Endometrial microvascular endothelial cells (primary cell): Measurements from ENCODE around the gene CD200. TPM values are rescaled to one million over a fixed set of nuclear protein-coding genes. Genes with fewer than 3 reads are reported as not detected.
"Not testable (repeated sequence)": the region's sequence is repeated elsewhere in the genome, so short reads cannot be mapped to it uniquely, and the experiment has no call there.

Experiments used
- in situ Hi-C: cut with HindIII; loops from 2 replicates; pipeline ENCODE4 v1.10.0; 2017; ENCODE audit warnings: low sequenced_read_pairs, low pct_unique_long_range_greater_than_20kb; ENCODE audit errors: inconsistent ontology term
- total RNA-seq: library from RNA; depleted of rRNA; stranded (reverse); fragments of >200 nt; gene quantifications from one replicate; pipeline ENCODE4 v1.2.3, GENCODE V29; 2015; ENCODE audit errors: inconsistent ontology term

Gene CD200
- total RNA-seq, 1 donor from 2014 or later: not detected

DNA sequence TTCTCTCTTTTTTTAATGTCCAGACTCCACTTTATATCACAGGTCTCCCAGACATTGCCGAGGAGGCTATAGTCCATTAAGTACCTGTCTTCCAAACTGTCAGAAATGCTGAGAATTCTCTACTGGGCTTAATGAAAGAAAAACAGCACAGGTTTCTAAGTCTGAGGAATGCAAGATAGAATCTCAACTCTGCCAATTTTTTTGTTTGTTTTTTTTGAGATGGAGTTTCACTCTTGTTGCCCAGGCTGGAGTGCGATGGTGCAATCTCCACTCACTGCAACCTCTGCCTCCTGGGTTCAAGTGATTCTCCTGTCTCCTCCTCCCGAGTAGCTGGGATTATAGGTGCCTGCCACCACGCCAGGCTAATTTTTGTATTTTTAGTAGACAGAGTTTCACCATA lies 45.4 kb downstream of the CD200 start:
- in situ Hi-C loops: not testable (repeated sequence)

DNA sequence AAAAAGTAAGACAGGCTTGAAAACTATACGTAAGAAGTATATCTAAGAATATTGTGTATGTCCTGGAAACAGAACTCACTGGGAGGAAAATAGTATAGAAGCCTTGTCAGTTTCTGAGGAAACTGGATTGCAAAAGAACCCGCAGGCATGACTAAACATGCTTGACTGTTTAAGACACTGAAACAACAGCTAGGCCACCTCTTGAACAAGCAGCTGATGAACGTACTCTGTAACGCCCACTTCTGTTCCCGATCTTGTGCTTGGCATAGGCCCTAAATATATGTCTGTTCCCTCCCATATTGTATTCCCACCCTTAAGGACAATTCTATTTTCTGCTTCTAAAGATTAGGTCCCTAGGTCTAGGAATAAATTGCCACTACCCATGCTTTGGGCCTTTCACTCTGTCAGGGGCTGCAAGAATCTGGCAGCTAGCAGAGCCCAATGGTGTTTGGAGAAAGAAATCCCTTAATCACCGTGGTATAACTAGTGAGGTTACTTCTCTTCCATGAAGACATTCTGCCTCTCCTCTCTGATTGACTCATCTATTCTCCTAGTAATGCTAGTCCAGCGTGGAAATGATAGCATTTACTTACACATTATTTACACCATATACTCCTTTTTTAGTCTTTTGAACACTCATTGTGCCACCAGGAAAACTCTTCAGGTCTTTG lies 46.2 kb downstream of the CD200 start:
- in situ Hi-C loops: no loop called here

DNA sequence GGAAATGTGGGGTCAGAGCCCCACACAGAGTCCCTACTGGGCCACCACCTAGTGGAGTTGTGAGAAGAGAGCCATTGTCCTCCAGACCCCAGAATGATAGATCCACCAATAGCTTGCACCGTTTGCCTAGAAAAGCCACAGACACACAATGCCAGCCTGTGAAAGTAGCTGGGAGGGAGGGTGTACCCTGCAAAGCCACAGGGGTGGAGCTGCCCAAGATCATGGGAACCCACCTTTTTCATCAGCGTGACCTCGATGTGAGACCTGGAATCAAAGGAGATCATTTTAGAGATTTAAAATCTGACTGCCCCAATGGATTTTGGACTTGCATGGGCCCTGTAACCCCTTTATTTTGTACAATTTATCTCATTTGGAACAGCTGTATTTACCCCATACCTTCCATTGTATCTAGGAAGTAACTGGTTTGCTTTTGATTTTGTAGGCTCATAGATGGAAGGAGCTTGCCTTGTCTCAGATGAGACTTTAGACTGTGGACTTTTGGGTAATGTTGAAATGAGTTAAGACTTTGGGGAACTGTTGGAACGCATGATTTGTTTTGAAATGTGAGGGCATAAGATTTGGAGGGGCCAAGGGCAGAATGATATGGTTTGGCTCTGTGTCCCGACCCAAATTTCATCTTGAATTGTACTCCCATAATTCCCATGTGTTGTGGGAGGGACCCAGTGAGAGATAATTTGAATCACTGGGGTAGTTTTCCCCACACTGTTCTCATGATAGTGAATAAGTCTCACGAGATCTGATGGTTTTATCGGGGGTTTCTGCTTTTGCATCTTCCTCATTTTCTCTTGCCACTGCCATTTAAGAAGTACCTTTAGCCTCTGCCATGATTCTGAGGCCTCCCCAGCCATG lies 49.0 kb downstream of the CD200 start:
- in situ Hi-C loops: no loop called here

DNA sequence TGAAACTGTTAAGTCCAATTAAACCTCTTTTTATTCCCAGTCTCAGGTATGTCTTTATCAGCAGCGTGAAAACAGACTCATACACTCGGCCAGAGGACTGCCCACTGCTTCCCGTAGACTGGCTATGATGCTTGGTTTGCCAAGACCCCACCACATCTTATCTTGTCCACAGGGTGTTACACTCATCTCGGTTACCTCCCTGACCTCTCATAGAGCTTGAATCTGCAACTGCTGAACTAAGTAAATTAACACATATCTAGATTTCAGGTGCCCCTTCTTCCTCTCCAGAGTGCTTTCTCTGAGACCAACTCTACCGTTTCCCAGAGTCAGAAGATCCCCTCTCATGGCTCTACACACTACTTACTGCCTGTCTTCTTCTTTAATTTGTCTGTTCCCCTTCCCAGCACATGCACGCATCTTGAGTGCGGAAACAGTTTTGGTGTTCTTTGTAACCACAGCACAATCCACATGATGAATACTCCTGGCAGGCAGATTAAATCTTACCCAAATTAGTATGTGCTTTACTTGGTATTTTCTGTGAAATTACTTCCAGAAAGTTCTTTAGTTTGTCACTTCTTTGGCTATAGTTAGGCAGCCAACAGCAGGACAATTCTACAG lies 49.7 kb downstream of the CD200 start:
- in situ Hi-C loops: no loop called here

DNA sequence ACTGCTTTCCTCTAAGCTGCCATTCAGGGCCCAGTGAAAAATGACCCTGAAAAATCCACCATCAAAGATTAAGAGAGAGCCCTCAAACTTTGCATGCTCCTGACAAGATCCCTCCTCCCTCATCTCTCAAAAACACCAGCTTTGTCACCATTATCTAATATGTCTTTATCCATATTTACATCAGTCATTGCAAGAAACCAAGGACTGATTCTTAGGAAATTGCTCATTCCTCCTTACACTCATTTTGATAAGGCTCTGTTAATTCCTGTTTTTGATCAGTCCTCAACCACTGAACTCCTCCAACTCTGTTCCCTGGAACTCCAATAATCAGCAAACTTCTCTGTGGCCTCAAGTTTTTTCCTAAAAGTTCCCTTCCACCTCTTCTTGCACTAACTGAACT lies 51.8 kb downstream of the CD200 start:
- in situ Hi-C loops: no loop called here

DNA sequence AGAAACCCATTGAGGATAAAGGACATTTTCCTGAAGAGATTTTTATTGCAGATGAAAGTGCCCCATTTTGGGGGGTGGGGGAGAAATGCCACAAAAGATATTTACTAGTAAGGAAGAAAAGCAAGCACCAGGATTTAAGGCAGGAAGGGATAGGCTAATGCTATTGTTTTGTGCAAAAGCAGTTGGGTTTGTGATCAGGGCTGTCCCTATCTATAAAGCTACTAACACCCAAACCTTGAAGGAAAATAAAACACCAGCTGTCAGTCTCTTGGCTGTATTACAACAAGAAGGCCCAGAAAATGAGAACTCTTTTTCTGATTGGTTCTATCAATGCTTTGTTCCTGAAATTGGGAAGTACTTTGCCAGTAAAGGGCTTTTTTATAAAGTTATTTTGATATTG lies 56.0 kb downstream of the CD200 start:
- in situ Hi-C loops: no loop called here

DNA sequence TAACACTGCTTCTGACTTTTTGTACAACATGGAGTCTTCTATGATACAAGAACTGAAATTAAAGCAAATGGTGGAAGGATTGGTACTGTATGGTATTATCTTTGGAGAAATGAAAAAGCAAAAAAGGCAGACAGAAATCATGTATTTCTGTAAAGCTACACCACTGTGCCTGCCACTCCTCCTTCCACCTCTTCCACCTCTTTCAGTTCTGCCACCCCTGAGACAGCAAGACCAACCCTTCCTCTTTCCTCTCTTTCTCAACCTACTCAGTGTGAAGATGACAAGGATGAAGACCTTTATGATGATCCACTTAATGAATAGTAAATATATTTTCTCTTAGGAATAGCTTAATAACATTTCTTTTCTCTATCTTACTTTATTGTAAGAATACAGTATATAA lies 57.0 kb downstream of the CD200 start:
- in situ Hi-C loops: no loop called here

DNA sequence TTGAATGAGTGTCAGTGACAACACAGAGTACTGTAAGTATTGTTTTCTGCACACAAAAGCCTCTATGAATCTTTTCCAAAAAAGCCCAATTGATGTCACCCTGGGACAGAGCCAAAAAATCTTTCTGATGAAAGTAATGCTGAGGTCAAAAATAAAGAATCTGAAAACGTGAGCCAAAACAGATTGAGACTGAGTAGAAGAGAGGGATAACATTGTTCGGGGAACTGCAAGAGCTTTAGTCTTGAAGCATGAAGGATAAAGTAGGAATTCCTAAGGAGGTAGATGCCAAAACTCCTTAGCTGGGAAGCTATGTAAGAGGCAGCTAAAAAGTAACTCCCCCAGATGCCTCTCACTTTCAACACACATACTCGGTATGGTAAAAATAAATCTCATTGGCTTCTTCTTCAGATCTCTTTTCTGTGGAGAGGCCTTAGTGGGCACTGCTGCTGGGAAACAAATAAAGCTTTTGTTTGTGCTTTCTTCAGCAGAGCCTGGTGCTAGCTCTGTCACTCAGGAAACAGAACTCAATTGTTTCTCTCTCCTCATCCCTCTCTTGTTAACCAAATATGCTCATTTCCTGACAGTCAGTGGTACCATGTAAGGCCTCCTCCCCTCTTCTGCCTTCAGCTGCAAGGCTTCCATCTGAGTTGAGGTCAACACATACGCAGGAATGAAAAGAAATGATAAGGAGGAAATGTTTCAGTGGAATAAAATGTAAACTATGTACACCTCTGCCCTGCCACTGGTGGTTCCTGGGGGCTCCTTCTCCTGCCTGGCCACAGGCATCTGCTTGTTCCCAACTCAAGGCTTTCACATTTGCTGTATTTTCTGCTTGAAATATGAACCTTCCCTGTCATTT lies 58.1 kb downstream of the CD200 start:
- in situ Hi-C loops: no loop called here

DNA sequence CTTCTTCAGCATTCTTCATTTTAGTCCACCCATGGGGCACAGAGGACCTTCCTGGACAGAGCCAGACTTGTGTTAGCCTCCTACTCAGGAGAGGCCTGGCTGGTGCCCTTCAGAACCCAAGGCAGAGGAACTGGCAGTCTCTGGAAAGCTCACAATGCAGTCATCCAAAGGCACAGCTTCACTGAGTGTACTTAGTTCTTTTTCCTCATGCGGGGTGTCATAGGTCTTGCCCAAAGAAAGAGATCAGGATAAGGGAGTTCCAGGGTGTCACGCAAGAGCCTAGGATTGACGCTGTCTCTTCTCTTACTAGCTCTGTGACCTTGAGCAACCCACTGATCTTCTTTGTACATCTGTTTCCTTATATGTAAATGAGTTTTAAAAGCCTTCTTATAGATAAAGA lies 58.7 kb downstream of the CD200 start:
- in situ Hi-C loops: no loop called here

DNA sequence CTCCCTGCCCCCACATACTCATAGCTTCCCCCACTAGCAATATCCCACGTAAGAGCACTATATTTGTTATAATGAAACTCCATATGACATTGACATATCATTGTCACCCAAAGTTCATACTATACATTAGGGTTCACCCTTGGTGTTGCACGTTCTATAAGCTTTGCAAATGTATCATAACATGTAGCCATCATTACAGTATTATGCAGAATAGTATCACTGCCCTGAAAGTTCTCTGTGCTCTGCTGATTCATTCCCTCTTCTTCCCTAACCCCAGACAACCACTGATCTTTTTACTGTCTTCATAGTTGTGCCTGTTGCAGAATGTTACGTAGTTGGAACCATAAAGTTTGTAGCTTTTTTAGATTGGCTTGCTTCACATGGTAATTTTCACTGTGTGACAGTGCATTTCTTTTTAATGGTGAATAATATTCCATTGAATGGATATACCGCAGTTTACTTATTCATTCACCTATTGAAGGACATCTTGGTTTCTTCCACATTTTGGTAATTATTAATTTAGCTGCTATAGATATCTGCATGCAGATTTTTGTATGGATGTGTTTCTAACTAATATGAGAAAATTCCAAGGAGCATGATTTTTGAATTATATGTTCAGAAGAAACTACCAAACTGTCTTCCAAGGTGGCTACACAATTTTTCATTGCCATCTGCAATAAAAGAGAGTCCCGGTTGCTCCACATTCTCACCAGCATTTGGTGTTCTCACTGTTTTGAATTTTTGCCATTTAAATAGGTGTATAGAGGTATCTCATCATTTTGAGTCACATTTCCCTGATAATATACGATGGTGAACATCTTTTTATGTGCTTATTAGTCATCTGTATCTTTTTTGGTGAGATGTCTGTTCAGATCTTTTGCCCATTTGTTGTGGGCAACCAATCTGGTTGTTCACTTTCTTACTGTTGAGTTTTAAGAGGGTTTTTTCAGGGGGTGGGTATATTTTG lies 59.7 kb downstream of the CD200 start:
- in situ Hi-C loops: no loop called here

DNA sequence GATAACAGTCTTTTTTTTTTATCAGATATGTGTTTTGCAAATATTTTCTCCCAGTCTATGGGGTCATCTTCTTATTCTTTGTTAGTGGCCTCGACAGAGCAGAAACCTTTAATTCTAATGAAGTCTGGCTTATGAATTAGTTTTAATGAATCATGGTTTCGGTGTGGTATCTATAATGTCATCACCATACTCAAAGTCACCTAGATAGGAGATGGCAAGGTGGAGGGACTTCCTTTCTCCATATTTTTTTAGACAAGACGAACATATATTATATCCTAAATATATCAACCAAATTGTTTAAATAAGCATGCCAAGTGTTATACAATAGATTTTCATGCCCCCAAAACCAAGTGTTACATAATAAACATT lies 60.4 kb downstream of the CD200 start:
- in situ Hi-C loops: no loop called here

DNA sequence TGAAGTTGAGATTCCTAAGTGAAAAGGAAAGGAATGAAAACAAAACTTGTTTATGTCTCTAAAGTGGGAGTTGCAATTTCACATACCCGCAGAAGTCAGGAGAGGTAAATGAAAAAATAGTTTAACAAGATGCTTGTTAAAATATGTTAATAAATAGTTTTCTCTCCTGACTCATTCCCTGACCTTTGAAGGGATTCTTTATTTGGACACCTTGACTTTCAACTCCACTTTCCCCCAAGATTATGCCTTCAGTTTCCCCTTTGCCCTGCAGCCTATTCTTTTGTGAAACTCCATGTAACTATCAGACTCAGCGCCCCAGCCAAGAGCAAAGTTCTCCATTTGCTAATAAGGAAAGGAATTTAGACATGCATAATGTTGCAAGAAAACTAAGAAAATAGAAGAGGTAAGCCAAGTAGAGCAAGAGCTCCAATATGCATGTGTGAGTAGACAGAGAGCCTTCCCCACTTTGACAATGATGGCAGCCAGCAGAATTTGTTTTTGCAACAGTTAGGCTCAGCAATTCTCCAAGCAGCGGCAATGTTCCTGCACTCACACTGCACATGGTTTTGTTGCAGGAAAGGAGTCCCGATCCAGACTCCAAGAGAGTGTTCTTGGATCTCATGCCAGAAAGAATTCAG lies 61.2 kb downstream of the CD200 start:
- in situ Hi-C loops: no loop called here

DNA sequence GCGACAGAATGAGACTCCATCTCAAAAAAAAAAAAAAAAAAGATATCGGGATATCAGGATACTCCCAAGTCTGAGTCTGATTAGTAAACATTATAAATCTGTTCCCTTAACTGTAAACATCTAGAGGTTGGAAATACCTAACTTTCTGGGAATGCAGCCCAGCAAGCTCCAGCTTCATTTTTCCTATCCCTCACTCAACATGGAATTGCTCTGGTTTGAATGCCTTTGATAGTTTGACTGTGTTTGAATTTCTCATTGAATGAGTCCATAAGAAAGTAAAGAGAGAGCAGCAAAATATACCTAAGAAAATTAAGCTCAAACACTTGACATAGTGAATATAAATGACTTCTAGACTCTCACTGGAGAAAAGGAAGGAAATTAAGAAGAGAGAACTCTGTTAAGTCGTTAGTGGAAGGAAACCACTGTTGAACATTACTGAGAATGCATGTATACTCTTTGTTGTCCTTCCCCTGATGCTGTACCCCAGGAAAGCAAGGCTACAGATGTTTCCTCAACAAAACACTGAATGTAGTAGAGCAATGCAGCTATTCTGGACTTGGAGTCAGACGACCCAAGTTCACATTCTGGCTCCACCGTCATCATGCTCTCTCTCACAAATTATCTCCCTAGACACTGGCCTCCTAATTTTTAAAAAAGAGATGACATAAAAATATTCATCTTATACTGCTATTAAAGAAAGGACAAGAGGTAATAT lies 62.4 kb downstream of the CD200 start:
- in situ Hi-C loops: no loop called here

DNA sequence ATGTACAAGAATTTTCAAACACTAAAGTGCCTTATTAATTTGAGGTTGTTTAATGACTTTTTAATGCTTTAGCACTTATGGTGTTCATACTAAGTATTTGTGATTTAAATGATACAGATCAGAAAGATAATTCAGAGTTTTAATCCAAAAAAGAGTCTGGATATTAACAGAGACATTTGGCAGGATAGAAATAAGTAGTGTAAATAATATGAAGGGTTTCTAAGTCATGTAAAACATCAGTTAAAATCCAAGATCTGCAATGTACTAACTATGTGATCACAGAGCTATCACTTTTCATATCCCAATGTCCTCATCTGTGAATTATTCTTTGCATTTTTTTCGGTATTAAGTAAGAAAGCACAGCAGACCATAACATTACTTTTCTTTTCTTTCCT lies 62.9 kb downstream of the CD200 start:
- in situ Hi-C loops: no loop called here

DNA sequence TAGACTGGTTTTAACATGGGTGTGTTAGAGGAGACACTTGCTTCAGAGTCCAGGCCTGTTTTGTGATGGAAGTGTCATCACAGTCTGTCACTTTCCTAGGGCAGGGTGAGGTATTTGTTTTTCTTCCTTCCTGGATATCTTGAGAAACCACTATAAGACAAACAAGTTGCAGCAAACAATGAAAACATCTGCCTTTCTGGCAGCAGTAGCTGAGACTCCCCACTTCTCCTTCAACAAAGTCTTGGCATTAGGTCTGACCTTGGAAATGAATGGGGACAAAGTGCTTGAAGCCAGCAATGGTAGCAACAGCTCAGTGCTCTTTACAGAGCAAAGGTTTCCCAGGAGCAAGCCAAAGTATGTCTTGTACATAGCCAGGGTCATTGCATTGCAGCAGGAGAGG lies 64.6 kb downstream of the CD200 start:
- in situ Hi-C loops: no loop called here

DNA sequence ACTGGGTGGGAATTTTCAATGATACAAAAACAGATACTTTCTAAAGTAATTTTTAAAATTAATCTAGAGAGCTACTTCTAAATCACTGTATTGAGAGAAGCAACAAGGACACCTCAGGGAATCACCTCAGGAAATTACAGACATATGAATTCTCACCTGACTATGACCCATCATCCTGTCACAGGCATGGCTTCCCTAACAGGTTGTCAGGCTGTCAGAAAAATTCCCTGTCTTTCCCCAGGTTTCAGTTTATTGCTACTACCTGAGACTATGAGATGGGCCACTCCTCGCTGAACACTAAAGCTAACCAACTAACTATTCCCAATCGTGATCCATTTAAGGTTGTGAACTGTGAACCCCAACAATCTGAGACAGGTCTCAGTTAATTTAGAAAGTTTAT lies 66.1 kb downstream of the CD200 start:
- in situ Hi-C loops: no loop called here

DNA sequence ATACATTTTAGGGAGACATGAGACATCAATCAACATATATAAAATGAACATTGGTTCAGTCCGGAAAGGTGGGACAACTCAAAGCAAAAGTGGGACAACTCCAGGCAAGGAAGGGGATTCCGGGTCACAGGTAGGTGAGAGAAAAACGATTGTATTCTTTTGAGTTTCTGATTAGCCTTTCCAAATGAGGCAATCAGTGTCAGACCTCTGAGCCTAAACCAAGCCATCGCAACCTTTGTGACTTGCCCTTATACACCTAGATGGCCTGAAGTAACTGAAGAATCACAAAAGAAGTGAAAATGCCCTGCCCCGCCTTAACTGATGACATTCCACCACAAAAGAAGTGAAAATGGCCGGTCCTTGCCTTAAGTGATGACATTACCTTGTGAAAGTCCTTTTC lies 66.6 kb downstream of the CD200 start:
- in situ Hi-C loops: not testable (repeated sequence)
